ENCODE measurements around the gene CBR1.

GRCh38 chr21:36103434-36103833 lies 33.6 kb downstream of the CBR1 start:
- TF ChIP-seq POLR2AphosphoS5 (IDR thresholded peaks at IDR 0.05; ENCODE audit: low read depth) (no peak), REST (IDR thresholded peaks at IDR 0.05; ENCODE audit: insufficient replicate concordance, low read depth) (no peak), GABPA (IDR thresholded peaks at IDR 0.05; ENCODE audit: low read depth) (no peak)
- TF ChIP-seq, protein P1, sequence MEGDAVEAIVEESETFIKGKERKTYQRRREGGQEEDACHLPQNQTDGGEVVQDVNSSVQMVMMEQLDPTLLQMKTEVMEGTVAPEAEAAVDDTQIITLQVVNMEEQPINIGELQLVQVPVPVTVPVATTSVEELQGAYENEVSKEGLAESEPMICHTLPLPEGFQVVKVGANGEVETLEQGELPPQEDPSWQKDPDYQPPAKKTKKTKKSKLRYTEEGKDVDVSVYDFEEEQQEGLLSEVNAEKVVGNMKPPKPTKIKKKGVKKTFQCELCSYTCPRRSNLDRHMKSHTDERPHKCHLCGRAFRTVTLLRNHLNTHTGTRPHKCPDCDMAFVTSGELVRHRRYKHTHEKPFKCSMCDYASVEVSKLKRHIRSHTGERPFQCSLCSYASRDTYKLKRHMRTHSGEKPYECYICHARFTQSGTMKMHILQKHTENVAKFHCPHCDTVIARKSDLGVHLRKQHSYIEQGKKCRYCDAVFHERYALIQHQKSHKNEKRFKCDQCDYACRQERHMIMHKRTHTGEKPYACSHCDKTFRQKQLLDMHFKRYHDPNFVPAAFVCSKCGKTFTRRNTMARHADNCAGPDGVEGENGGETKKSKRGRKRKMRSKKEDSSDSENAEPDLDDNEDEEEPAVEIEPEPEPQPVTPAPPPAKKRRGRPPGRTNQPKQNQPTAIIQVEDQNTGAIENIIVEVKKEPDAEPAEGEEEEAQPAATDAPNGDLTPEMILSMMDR (IDR thresholded peaks at IDR 0.05; ENCODE audit: insufficient read depth, low read length) = no peak
